ENCODE results near the gene SLC43A3. TPM values are rescaled to one million over a fixed set of nuclear protein-coding genes. Genes with fewer than 3 reads are reported as not detected.

SLC43A3 gene
- total RNA-seq, 1 donor from 2014 or later, result 53.5 TPM

GRCh38 chr11:57392066-57392762 lies 34.7 kb downstream of the SLC43A3 start:
- no peak for TF ChIP-seq POLR2A (IDR thresholded peaks at IDR 0.05)
- TF ChIP-seq CTCF (IDR thresholded peaks at IDR 0.05), result no peak
- no peak for TF ChIP-seq POLR2AphosphoS5 (IDR thresholded peaks at IDR 0.05; ENCODE audit: insufficient read depth in 1 of 2, low read depth in 1 of 2)
- intact Hi-C loops (cut with DNase I), result no loop called here
- Histone ChIP-seq H3K27me3 (no peaks in the 10 kb centered on the region), H3K4me3 (no peak overlapping the region), H3K36me3 (no peaks in the 10 kb centered on the region), H3K9me3 (no peaks in the 10 kb centered on the region), H3K4me1 (no peaks in the 10 kb centered on the region), H3K27ac (no peak overlapping the region)
- no peak for DNase-seq (ENCODE audit: extremely low spot score in 2 of 2)

GRCh38 chr11:57391539-57391938 lies 35.4 kb downstream of the SLC43A3 start:
- Histone ChIP-seq H3K4me1 (no peaks in the 10 kb centered on the region), H3K4me3 (no peak overlapping the region), H3K27ac (no peak overlapping the region), H3K36me3 (no peaks in the 10 kb centered on the region), H3K9me3 (no peaks in the 10 kb centered on the region), H3K27me3 (no peaks in the 10 kb centered on the region)
- TF ChIP-seq POLR2A (IDR thresholded peaks at IDR 0.05) (no peak), POLR2AphosphoS5 (IDR thresholded peaks at IDR 0.05; ENCODE audit: insufficient read depth in 1 of 2, low read depth in 1 of 2) (no peak), CTCF (IDR thresholded peaks at IDR 0.05) (no peak)
- no peak for DNase-seq (ENCODE audit: extremely low spot score in 2 of 2)
- intact Hi-C loops (cut with DNase I), result no loop called here

- Histone ChIP-seq H3K9me3 (no peaks in the 10 kb centered on the region), H3K27ac (no peak overlapping the region), H3K27me3 (no peaks in the 10 kb centered on the region), H3K36me3 (no peaks in the 10 kb centered on the region), H3K4me1 (no peaks in the 10 kb centered on the region), H3K4me3 (no peak overlapping the region)
- no peak for DNase-seq (ENCODE audit: extremely low spot score in 2 of 2)
- TF ChIP-seq POLR2A (IDR thresholded peaks at IDR 0.05) (no peak), CTCF (IDR thresholded peaks at IDR 0.05) (no peak), POLR2AphosphoS5 (IDR thresholded peaks at IDR 0.05; ENCODE audit: insufficient read depth in 1 of 2, low read depth in 1 of 2) (no peak)
- intact Hi-C loops (cut with DNase I), result no loop called here
Measured at GRCh38 chr11:57391111-57391510, 35.8 kb downstream of the SLC43A3 start.

GRCh38 chr11:57390535-57390934 lies 36.4 kb downstream of the SLC43A3 start, which contains the start of gene PRG2:
Gene PRG2, minus strand, starts transcription at chr11:57390650. Its CDS starts 706 bp downstream, at chr11:57389944.
- intact Hi-C loops (cut with DNase I), result no loop called here
- Histone ChIP-seq H3K27me3 (no peaks in the 10 kb centered on the region), H3K27ac (no peak within 1 kb of the TSS), H3K36me3 (no peaks in the 10 kb centered on the region), H3K4me1 (no peaks in the 10 kb centered on the region), H3K4me3 (no peak within 1 kb of the TSS), H3K9me3 (no peaks in the 10 kb centered on the region)
- TF ChIP-seq POLR2A (IDR thresholded peaks at IDR 0.05) (no peak), CTCF (IDR thresholded peaks at IDR 0.05) (no peak), POLR2AphosphoS5 (IDR thresholded peaks at IDR 0.05; ENCODE audit: insufficient read depth in 1 of 2, low read depth in 1 of 2) (no peak)
- DNase-seq (ENCODE audit: extremely low spot score in 2 of 2), result no peak

- H3K4me1 ChIP-seq, result no peaks in the 10 kb centered on the region
- no peak for DNase-seq (ENCODE audit: extremely low spot score in 2 of 2)
- intact Hi-C loops (cut with DNase I), result no loop called here
- H3K36me3 ChIP-seq, result no peaks in the 10 kb centered on the region
- H3K27ac ChIP-seq, result no peak overlapping the region
- TF ChIP-seq CTCF (IDR thresholded peaks at IDR 0.05), result no peak
- TF ChIP-seq POLR2AphosphoS5 (IDR thresholded peaks at IDR 0.05; ENCODE audit: insufficient read depth in 1 of 2, low read depth in 1 of 2), result no peak
- no peak for TF ChIP-seq POLR2A (IDR thresholded peaks at IDR 0.05)
- no peaks in the 10 kb centered on the region for H3K9me3 ChIP-seq
- no peak overlapping the region for H3K4me3 ChIP-seq
- H3K27me3 ChIP-seq, result no peaks in the 10 kb centered on the region
Measured at GRCh38 chr11:57387289-57388030, 39.5 kb downstream of the SLC43A3 start.

Measured in vagina (tissue), 2 donors.